Vagina (tissue), 2 donors: Measurements from ENCODE around the gene ANGEL1.

ENCODE experiments used
- POLR2A ChIP-seq, 2 donors: fragments of 450-650 bp; IDR thresholded peaks; one replicate each; pipeline ENCODE4 v1.6.1; 2017; ENCODE audit warnings: antibody characterized with exemption in 2 of 2, mild to moderate bottlenecking in 2 of 2, moderate library complexity in 2 of 2
- TF ChIP-seq, protein P1 (sequence below), 3 experiments: fragments of 450-650 bp in 2 of 3; fragments of 200-600 bp in 1 of 3; sonication (generic) in 1 of 3; IDR thresholded peaks; one replicate each; pipeline ENCODE4 v1.5.1; 2017 to 2019; ENCODE audit warnings: antibody characterized with exemption in 3 of 3, mild to moderate bottlenecking in 2 of 3, moderate library complexity in 2 of 3

DNA sequence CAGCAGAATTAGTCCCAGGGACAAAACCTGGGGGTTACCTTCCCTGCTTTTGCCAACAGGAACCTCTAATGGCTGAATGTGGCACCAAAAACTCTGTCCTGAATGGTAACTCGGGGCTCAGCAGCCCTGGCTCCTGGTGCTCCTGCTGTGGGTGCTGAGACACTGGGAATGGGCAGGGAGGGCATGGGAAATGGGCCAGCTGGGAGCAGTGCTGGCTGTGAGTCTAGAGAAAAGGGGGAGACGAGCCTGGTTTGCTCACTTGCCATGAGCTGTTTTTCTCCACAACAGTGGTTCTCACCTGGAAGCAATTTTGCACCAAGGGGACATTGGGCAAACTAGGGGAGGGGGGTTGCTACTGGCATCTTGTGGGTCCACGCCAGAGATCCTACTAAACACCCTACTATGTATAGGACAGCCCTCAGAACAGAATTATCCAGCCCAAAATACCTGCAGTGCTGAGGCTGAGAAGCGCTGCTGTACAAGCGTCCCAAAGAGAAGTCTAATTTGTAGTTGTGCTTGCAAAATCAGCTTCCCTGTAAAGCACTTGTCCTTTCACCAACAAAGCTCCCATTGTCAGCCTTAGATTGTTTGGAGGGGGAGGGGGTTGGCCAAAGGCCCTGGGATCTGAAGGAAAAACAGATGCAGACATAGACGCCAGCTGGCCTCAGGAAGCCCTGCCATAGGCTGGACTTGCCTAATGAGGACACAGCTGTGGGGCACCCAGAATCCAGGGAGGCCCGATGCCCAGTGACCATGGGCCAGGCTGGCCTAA, 17.2 kb upstream of the ANGEL1 start:
- no peak for TF ChIP-seq POLR2A (IDR thresholded peaks at IDR 0.05)
- TF ChIP-seq, protein P1, sequence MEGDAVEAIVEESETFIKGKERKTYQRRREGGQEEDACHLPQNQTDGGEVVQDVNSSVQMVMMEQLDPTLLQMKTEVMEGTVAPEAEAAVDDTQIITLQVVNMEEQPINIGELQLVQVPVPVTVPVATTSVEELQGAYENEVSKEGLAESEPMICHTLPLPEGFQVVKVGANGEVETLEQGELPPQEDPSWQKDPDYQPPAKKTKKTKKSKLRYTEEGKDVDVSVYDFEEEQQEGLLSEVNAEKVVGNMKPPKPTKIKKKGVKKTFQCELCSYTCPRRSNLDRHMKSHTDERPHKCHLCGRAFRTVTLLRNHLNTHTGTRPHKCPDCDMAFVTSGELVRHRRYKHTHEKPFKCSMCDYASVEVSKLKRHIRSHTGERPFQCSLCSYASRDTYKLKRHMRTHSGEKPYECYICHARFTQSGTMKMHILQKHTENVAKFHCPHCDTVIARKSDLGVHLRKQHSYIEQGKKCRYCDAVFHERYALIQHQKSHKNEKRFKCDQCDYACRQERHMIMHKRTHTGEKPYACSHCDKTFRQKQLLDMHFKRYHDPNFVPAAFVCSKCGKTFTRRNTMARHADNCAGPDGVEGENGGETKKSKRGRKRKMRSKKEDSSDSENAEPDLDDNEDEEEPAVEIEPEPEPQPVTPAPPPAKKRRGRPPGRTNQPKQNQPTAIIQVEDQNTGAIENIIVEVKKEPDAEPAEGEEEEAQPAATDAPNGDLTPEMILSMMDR (IDR thresholded peaks at IDR 0.05): no peak
